Muscle of leg (tissue), 11 donors: ENCODE data around the gene ARID1A. TPM values are rescaled to one million over a fixed set of nuclear protein-coding genes. Genes with fewer than 3 reads are reported as not detected.

Source experiments
- DNase-seq: peaks from one replicate; pipeline ENCODE4 v3.0.0; 2013
- H3K27ac ChIP-seq: one replicate; pipeline ENCODE4 v1.5.1; 2013; ENCODE audit warnings: mild to moderate bottlenecking, low read length, control low read depth
- H3K27me3 ChIP-seq: one replicate; pipeline ENCODE4 v1.6.1; 2013; ENCODE audit warnings: low read length; ENCODE audit not compliant: control insufficient read depth, insufficient read depth
- H3K36me3 ChIP-seq: one replicate; pipeline ENCODE4 v1.6.1; 2013; ENCODE audit warnings: low read length; ENCODE audit not compliant: control insufficient read depth, insufficient read depth
- H3K4me1 ChIP-seq: one replicate; pipeline ENCODE4 v1.6.1; 2013; ENCODE audit warnings: low read length; ENCODE audit not compliant: control insufficient read depth, insufficient read depth
- H3K4me3 ChIP-seq: one replicate; pipeline ENCODE4 v1.5.1; 2013; ENCODE audit warnings: low read length, control low read depth
- H3K9me3 ChIP-seq: replicated peaks from 2 replicates; pipeline ENCODE4 v1.6.1; 2013; ENCODE audit warnings: low read depth, low read length; ENCODE audit not compliant: control insufficient read depth
- WGBS: methylation state at CpG from one replicate; pipeline ENCODE4 v1.1.5; 2013; ENCODE audit warnings: missing lambda C conversion rate; ENCODE audit not compliant: insufficient coverage; 5-methylcytosine and 5-hydroxymethylcytosine counted together
- polyA plus RNA-seq, 8 donors: library from polyadenylated mRNA; unstranded; fragments of 120-200 nt; gene quantifications; one replicate each; pipeline versions ENCODE4 v1.2.1 to v1.2.3, GENCODE V29; 2013; ENCODE audit warnings: inconsistent platforms in 1 of 8, low replicate concordance in 1 of 8; ENCODE audit not compliant: insufficient read length in 8 of 8, insufficient read depth in 1 of 8
- total RNA-seq: library from RNA; stranded (reverse); fragments of 120-200 nt; gene quantifications from one replicate; pipeline ENCODE4 v1.2.4, GENCODE V29; 2013

The ARID1A gene
- total and polyA plus RNA-seq, 9 donors: 22.1 to 63.5 (median 44.6) TPM

GRCh38 chr1:26758358-26758757 lies 62.5 kb downstream of the ARID1A start:
- no peaks in the 10 kb centered on the region for H3K4me1 ChIP-seq
- no peaks in the 10 kb centered on the region for H3K9me3 ChIP-seq
- no CpG with 5 or more reads among the region's 3 CpGs for WGBS

DNA sequence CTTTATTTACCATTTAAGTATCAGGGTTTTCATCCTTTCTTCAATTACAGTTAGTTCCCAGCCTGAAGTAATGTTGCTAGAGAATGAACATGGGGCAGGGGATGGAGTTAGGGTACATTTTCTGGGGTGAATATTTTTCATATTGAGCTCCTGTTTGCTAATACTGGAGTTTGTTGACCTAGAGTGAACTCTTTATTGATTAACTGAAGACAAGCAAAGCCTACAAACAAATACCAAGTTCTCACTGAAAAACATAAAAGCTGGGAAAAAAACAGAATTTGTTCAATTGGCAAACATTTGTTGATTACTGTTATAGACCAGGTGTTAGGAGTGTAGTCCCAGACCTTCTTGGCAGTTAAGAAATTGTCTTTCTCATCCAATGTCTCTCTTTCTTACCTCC lies 63.7 kb downstream of the ARID1A start:
- no peaks in the 10 kb centered on the region for H3K4me1 ChIP-seq
- no peaks in the 10 kb centered on the region for H3K9me3 ChIP-seq
- H3K36me3 ChIP-seq: peaks cover 58% of the 10 kb centered on the region

More at GRCh38 chr1:26758358-26758757, 62.5 kb downstream of the ARID1A start:
- Histone ChIP-seq H3K4me3 (no peak overlapping the region), H3K27me3 (no peaks in the 10 kb centered on the region), H3K27ac (no peak overlapping the region), H3K36me3 (peaks cover 55% of the 10 kb centered on the region)
- DNase-seq: no peak

DNA sequence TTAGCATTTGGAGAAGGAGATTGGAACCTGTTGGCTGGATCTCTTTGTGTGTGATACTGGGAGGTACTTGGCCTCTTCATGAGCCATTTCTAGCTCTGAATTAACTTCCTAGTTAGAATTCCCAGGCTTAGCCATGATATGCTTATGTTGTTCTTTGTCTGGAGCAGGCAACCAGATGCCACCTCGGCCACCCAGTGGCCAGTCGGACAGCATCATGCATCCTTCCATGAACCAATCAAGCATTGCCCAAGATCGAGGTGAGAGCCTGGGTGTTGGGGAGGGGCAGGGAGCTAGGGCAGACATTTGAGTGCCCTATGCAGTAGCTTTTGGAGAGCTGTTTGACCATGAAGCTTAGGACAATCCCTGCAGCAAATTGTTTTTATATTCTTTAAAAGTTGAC lies 65.4 kb downstream of the ARID1A start:
- 43% methylated on average over 1 of the region's 3 CpGs for WGBS
- Histone ChIP-seq H3K4me3 (no peak overlapping the region), H3K27ac (no peak overlapping the region), H3K27me3 (no peaks in the 10 kb centered on the region), H3K36me3 (peaks cover 61% of the 10 kb centered on the region), H3K4me1 (no peaks in the 10 kb centered on the region), H3K9me3 (no peaks in the 10 kb centered on the region)
- no peak for DNase-seq

More for the DNA sequence above, 63.7 kb downstream of the ARID1A start:
- DNase-seq: no peak
- no peaks in the 10 kb centered on the region for H3K27me3 ChIP-seq
- H3K27ac ChIP-seq: no peak overlapping the region
- H3K4me3 ChIP-seq: no peak overlapping the region

DNA sequence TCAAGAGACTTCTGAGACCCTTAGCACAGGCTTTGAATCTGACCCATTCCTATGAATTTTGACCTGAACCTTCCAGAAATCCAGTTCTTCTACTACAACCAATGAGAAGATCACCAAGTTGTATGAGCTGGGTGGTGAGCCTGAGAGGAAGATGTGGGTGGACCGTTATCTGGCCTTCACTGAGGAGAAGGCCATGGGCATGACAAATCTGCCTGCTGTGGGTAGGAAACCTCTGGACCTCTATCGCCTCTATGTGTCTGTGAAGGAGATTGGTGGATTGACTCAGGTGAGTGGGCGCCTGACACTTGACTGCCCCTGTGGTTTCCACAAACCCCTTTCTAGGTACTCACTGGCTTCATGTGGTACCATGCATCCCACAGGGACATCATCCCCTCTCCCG lies 71.9 kb downstream of the ARID1A start:
- no peak overlapping the region for H3K4me3 ChIP-seq
- WGBS: 60% methylated on average over 1 of the region's 4 CpGs
- no peak overlapping the region for H3K27ac ChIP-seq
- no peaks in the 10 kb centered on the region for H3K27me3 ChIP-seq
- H3K36me3 ChIP-seq: peaks cover 87% of the 10 kb centered on the region
- no peak for DNase-seq
- H3K4me1 ChIP-seq: peaks cover 21% of the 10 kb centered on the region
- no peaks in the 10 kb centered on the region for H3K9me3 ChIP-seq

- H3K27me3 ChIP-seq: no peaks in the 10 kb centered on the region
- peaks cover 21% of the 10 kb centered on the region for H3K4me1 ChIP-seq
- H3K4me3 ChIP-seq: no peak overlapping the region
- peaks cover 87% of the 10 kb centered on the region for H3K36me3 ChIP-seq
- no CpG with 5 or more reads among the region's 3 CpGs for WGBS
- peak; percentile 72 for DNase-seq
- H3K9me3 ChIP-seq: no peaks in the 10 kb centered on the region
- H3K27ac ChIP-seq: no peak overlapping the region
These were observed 72.9 kb downstream of the ARID1A start for GRCh38 chr1:26768755-26769154.

- Histone ChIP-seq H3K4me1 (peaks cover 21% of the 10 kb centered on the region), H3K27me3 (no peaks in the 10 kb centered on the region), H3K9me3 (no peaks in the 10 kb centered on the region), H3K27ac (no peak overlapping the region), H3K4me3 (no peak overlapping the region), H3K36me3 (peaks cover 94% of the 10 kb centered on the region)
- WGBS: 45% methylated on average over 1 of the region's 3 CpGs
- no peak for DNase-seq
These were observed 75.4 kb downstream of the ARID1A start for GRCh38 chr1:26771285-26771642.

GRCh38 chr1:26771643-26772321 lies 76.0 kb downstream of the ARID1A start:
- peaks cover 92% of the 10 kb centered on the region for H3K36me3 ChIP-seq
- no peaks in the 10 kb centered on the region for H3K27me3 ChIP-seq
- no peak overlapping the region for H3K27ac ChIP-seq
- peaks cover 21% of the 10 kb centered on the region for H3K4me1 ChIP-seq
- H3K4me3 ChIP-seq: no peak overlapping the region
- no CpG with 5 or more reads among the region's 2 CpGs for WGBS
- DNase-seq: peak; percentile 43
- no peaks in the 10 kb centered on the region for H3K9me3 ChIP-seq

GRCh38 chr1:26772687-26773086 lies 76.9 kb downstream of the ARID1A start:
- 93% methylated on average over 3 of the region's 4 CpGs for WGBS
- Histone ChIP-seq H3K4me3 (no peak overlapping the region), H3K4me1 (peaks cover 19% of the 10 kb centered on the region), H3K27ac (no peak overlapping the region), H3K36me3 (peaks cover 92% of the 10 kb centered on the region), H3K9me3 (no peaks in the 10 kb centered on the region), H3K27me3 (no peaks in the 10 kb centered on the region)
- no peak for DNase-seq

GRCh38 chr1:26774462-26774861 lies 78.6 kb downstream of the ARID1A start:
- WGBS: 96% methylated on average over 8 of the region's 13 CpGs
- no peaks in the 10 kb centered on the region for H3K9me3 ChIP-seq
- peaks cover 94% of the 10 kb centered on the region for H3K36me3 ChIP-seq
- no peak overlapping the region for H3K4me3 ChIP-seq
- no peaks in the 10 kb centered on the region for H3K27me3 ChIP-seq
- no peak overlapping the region for H3K27ac ChIP-seq
- no peak for DNase-seq
- peaks cover 6% of the 10 kb centered on the region for H3K4me1 ChIP-seq

DNA sequence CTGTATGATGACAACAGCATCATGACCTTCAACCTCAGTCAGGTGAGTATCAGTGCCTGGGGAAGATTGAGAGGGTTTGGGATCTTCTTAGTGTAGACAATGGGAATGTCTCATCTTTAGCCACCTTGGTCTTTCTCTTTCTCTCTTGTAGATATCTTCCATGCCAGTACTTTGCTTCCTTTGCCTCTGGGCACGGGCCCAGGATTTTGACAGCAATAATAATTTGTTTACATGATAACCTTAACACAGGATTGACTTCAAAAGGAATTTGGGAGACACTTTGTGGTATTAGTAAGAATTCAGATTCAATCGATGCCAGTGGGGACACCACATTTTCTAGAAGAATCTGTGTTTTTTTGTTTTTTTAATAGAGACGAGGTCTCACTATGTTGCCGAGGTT lies 79.9 kb downstream of the ARID1A start:
- DNase-seq: no peak
- WGBS: 79% methylated on average over 3 of the region's 4 CpGs
- no peak overlapping the region for H3K4me3 ChIP-seq
- H3K4me1 ChIP-seq: peaks cover 6% of the 10 kb centered on the region
- H3K9me3 ChIP-seq: no peaks in the 10 kb centered on the region
- peaks cover 95% of the 10 kb centered on the region for H3K36me3 ChIP-seq
- no peaks in the 10 kb centered on the region for H3K27me3 ChIP-seq
- no peak overlapping the region for H3K27ac ChIP-seq
